Measurements from ENCODE around the gene MAGEC1. TPM values are rescaled to one million over a fixed set of nuclear protein-coding genes. Genes with fewer than 3 reads are reported as not detected.

The MAGEC1 gene
- not detected in 2 replicates for total RNA-seq (2014; rRNA removed; shearing (Covaris generic))
- polyA plus RNA-seq (2016; fragmentation: Nextera tagmentation; extraction: Ambion mirVana) = not detected in 2 replicates
- long read RNA-seq = 0 reads

- H3K9me3 Mint-ChIP-seq = peaks cover 19% of the 10 kb centered on the region
- TF ChIP-seq POLR2AphosphoS5 (IDR thresholded peaks at IDR 0.05; ENCODE audit: low read depth) (no peak), ZNF462 (CRISPR knock-in tag; IDR thresholded peaks at IDR 0.05) (no peak), ZNF331 (CRISPR knock-in tag; IDR thresholded peaks at IDR 0.05; ENCODE audit: low read depth) (no peak), NANOG (IDR thresholded peaks at IDR 0.05; ENCODE audit: borderline replicate concordance) (no peak), EZH2phosphoT487 (IDR thresholded peaks at IDR 0.05; ENCODE audit: unreplicated experiment) (no peak), STAT1 (IDR thresholded peaks at IDR 0.05; ENCODE audit: unreplicated experiment) (no peak), ETS1 (IDR thresholded peaks at IDR 0.05) (no peak), REST (IDR thresholded peaks at IDR 0.05; ENCODE audit: unreplicated experiment) (no peak), CREB1 (CRISPR knock-in tag; IDR thresholded peaks at IDR 0.05; ENCODE audit: low read depth) (no peak), ZNF114 (CRISPR knock-in tag; IDR thresholded peaks at IDR 0.05) (no peak), EZH2 (IDR thresholded peaks at IDR 0.05; ENCODE audit: low read depth, unreplicated experiment) (no peak), CTCF (conservative IDR thresholded peaks at IDR 0.05; ENCODE audit: low read depth in 2 of 2) (no peak), JUNB (IDR thresholded peaks at IDR 0.05; ENCODE audit: unreplicated experiment) (no peak)
Observed at GRCh38 chrX:141903400-141904155, at the start of gene MAGEC1. Gene MAGEC1, plus strand, starts transcription at chrX:141903894. Its CDS starts 1,179 bp downstream, at chrX:141905073.

More at GRCh38 chrX:141903400-141904155, at the start of gene MAGEC1:
- ATAC-seq (no peak), DNase-seq (ENCODE audit: low spot score) (no peak)
- no peak within 1 kb of the TSS for H3K4me3 Mint-ChIP-seq
- H3K27ac Mint-ChIP-seq = no peak within 1 kb of the TSS
- Histone ChIP-seq H3F3A (replicated peaks; ENCODE audit: low read depth) (no peaks in the 10 kb centered on the region), H4K20me1 (replicated peaks; ENCODE audit: insufficient read depth) (no peaks in the 10 kb centered on the region), H3K36me3 (ENCODE audit: insufficient read depth) (no peaks in the 10 kb centered on the region), H3K9me2 (ENCODE audit: insufficient read depth) (no peaks in the 10 kb centered on the region), H2AFZ (no peak within 1 kb of the TSS), H3K27ac (ENCODE audit: low read depth) (no peak within 1 kb of the TSS), H3K4me1 (ENCODE audit: insufficient read depth) (no peaks in the 10 kb centered on the region), H3K27me3 (ENCODE audit: insufficient read depth) (no peaks in the 10 kb centered on the region), H3K79me2 (replicated peaks; ENCODE audit: insufficient read depth) (no peaks in the 10 kb centered on the region), H3K4me2 (no peak within 1 kb of the TSS), H3K4me3 (no peak within 1 kb of the TSS)
- peaks cover 6% of the 10 kb centered on the region; the same call in 2 of the 3 replicates for H3K36me3 Mint-ChIP-seq (ENCODE audit: low read depth)
- H3K4me1 Mint-ChIP-seq = no peaks in the 10 kb centered on the region
- no peaks in the 10 kb centered on the region for H3K27me3 Mint-ChIP-seq (ENCODE audit: insufficient read depth, low read depth, poor library complexity)
